Gastrocnemius medialis (tissue), 4 donors: Measurements from ENCODE around the gene HNRNPR.
"Not testable (repeated sequence)": the region's sequence is repeated elsewhere in the genome, so short reads cannot be mapped to it uniquely, and the experiment has no call there.

Source experiments
- CTCF ChIP-seq, 5 experiments: fragments of 450-650 bp in 3 of 5; fragments of 200-600 bp in 2 of 5; sonication (generic) in 2 of 5; IDR thresholded peaks in 4 of 5; conservative IDR thresholded peaks in 1 of 5; 1 replicate in 4 of 5; 2 replicates in 1 of 5; pipeline ENCODE4 v1.5.1; 2016 to 2019; ENCODE audit warnings: antibody characterized with exemption in 5 of 5, mild to moderate bottlenecking in 3 of 5, moderate library complexity in 3 of 5
- POLR2A ChIP-seq, 2 donors: fragments of 450-650 bp; IDR thresholded peaks; one replicate each; pipeline ENCODE4 v1.6.1; 2017; ENCODE audit warnings: antibody characterized with exemption in 2 of 2, mild to moderate bottlenecking in 2 of 2, moderate library complexity in 2 of 2

GRCh38 chr1:23380236-23380635 is 36.2 kb upstream of the HNRNPR start:
- TF ChIP-seq CTCF (IDR thresholded peaks at IDR 0.05 in 4 of 5, conservative IDR thresholded peaks at IDR 0.05 in 1 of 5); POLR2A (IDR thresholded peaks at IDR 0.05): not testable (repeated sequence)
